ENCODE data around the gene RHBDL3.

Gene RHBDL3

DNA sequence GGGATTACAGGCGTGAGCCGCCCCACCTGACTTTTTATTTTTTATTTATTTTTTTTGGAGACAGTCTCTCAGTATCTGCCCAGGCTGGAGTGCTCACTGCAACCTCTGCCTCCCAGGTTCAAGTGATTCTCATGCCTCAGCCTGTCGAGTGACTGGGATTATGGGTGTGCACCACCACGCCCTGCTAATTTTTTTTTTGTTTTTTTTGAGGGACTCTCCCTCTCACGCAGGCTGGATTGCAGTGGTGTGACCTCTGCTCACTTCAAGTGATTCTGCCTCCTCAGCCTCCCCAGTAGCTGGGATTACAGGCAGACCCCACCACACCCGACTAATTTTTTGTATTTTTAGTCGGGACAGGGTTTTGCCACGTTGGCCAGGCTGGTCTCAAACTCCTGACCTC, 92.0 kb downstream of the RHBDL3 start:
- no peak for DNase-seq (ENCODE audit: low read depth)

DNA sequence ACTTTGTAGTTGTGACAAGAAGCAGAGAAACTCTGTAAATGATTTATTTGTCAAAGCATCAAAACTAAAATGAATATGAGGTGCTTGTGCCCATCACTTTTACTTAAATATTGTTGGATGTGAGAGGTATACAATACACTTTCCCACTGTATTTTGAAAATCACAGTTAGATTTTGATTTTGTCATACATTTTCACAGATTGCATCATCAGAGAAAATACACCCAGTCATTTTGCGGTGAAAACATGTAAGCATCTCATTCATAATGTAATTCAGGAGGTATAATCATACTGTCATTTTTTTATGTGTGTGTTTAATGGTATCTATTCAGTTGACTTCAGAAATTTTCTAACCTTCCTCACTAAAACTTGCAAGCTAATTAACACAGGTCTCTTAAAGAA, 95.6 kb downstream of the RHBDL3 start:
- no peak for DNase-seq (ENCODE audit: low read depth)

DNA sequence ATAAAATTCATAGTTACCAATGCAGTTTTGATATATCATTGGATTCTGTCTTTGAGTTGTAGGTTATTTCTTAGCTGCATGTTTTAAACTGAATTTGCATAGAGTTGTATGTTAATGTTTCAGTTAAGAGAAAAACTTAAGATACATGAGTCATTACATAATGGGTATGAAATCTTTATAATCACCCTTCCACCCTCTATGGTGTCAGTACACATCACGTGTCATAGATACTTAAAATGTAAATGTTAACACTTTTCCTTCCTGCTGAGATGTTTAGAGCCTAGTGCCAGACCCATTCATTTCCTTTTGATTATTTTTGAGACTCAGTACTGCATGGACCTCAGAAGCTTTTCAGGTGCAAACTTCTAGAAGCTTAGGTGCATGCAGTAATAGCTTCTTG, 104.8 kb downstream of the RHBDL3 start:
- no peak for DNase-seq (ENCODE audit: low read depth)

All from activated T-cell treated with anti-CD3 and anti-CD28 coated beads for 24 hours (primary cell).